GM18498 (cell line): Measurements from ENCODE around the gene GAPT.

Experiments
- ATAC-seq: cut with Tn5 transposase; IDR thresholded peaks from one replicate; pipeline ENCODE4 v1.9.1; 2021; ENCODE audit warnings: mild to moderate bottlenecking, moderate library complexity; ENCODE audit not compliant: unreplicated experiment

GAPT gene

GRCh38 chr5:58491216-58491892, at the start of gene GAPT:
TSS of gene GAPT (plus strand) at chr5:58491435. CDS start at chr5:58494537, 3,102 bp downstream.
- peak; percentile 88 for ATAC-seq

DNA sequence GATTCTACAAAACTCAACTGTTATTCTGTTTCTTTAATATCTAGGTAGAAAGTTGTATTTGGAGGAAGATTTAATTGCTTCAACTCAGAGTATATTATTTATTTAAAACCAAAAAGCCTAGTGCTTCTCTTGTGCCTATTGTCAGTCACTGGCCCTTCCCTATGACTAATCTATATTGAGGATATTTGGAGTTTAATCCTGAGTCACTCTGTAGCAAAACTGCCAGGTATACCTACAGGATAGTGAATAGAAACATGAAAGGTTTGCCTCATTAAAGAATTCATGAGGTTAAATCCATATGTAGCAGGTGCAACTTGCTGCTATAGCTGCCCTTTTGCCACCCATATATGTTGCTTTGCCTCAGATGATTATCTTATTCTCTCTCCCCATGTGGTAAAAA, 46.4 kb upstream of the GAPT start:
- no peak for ATAC-seq

- no peak for ATAC-seq
Measured at GRCh38 chr5:58446024-58446423, 45.2 kb upstream of the GAPT start.

GRCh38 chr5:58447226-58447625, 44.0 kb upstream of the GAPT start:
- no peak for ATAC-seq

GRCh38 chr5:58450018-58450417, 41.2 kb upstream of the GAPT start:
- no peak for ATAC-seq

DNA sequence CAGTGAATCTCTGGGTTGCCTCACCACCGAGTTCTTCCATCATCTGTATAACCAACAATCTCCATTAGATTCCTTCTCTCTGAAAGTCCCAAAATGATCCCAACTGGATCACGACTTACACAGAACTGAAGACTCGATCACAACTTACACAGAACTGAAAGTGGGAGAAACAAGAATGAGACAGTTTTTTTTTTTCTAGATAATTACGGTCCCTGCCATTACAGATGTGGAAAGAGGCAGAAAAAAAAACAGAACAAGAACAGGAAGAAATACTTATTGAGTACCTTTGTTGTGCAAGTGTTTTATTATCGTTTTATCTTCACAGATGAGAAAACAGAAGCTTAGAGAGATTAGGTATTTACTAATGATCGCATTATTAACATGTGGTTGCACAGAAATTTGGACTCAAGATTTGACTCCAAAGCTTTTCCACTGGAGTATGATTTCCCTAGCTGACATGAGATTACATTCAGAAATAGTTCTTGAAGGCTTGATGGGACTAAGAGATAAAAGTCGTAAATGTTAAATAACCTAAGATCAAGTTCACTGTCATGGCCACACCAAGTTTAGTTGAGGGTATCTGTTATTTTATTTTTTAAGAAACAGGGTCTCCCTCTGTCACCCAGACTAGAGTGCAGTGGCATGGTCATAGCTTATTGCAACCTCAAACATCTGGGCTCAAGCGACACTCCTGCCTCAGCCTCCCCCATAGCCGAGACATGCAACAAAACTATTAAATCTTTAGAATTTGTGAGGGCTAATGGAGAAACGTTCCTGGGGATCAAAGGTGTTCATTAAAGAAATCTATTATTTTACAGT, 40.2 kb upstream of the GAPT start:
- ATAC-seq: no peak

- no peak for ATAC-seq
Measured at GRCh38 chr5:58451732-58452565, 39.3 kb upstream of the GAPT start.

GRCh38 chr5:58452566-58453258, 38.5 kb upstream of the GAPT start:
- no peak for ATAC-seq

DNA sequence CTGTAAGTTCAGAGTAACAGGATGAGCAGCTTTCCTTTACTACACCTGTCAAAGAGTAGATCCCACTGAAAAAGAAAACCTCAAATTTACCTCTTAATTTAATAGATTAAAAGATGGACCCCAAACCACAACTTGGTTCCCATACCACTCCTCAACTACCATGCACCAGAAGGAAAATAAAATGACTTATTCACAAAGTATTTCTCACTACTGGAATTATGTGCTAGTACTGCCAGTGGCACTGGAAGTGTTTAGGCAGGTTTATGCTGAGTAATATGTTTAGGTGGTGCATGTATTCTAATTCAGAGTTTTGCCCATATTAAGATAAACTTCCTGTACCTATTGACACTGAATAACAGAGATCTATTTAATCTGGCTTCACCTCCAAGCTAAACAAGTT, 37.9 kb upstream of the GAPT start:
- ATAC-seq: no peak

DNA sequence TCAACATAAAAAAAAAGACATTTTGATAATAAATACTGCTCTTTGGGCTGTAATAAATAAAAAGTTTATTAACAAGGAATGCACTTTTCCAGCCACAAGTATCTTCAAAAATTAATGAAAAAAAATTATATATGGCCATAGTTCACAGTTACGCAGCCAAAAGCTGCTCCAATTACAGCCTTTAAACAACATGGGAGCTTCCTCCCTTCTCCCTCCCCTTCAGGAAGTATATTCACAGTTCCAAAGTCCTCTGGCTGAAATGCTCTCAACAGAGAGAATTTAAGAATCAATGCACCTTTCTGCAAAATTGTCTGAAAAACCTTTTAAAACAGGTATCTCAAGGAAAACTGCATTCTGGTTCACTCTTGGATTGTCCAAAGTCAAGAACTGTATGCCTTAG, 37.2 kb upstream of the GAPT start:
- no peak for ATAC-seq

- ATAC-seq: no peak
Measured at GRCh38 chr5:58455066-58455465, 36.2 kb upstream of the GAPT start.

DNA sequence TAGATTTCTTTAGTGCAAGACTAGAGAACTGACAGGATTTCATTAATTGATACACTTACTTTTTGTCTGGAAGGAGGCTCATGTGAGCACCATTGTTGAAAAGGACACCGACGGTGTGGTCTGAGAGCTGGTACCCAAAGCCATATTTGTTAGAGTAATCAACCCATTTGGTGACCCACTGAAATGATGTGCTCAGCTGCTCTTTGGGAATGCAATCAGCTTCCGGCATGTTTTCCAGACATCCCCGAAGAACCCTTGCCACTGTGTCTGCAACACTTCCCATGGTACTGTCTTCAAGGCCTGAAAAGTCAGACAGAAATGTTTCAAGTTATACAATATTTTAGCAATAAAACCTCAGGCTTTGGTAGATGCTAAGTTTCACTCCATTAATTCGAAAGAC, 35.8 kb upstream of the GAPT start:
- no peak for ATAC-seq

- ATAC-seq: no peak
Measured at GRCh38 chr5:58456026-58456425, 35.2 kb upstream of the GAPT start.

DNA sequence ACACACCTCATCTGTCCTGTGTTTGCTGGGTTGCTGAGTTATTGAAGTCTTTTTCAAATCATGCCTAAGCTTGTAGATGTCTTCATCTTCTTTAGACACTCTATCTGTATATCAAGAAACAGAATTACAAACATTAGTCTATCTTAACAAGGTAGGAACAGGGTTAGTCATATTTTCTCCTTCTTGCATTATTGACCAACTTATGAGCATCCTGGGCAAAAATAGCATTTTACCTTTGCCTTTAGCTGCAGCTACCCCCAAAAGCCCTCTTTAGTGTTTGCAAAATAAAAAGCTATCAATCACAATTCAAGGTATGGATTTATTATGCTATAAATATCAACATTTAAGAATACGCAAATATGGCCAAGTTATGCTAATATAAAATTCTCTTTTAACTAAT, 34.7 kb upstream of the GAPT start:
- ATAC-seq: no peak

DNA sequence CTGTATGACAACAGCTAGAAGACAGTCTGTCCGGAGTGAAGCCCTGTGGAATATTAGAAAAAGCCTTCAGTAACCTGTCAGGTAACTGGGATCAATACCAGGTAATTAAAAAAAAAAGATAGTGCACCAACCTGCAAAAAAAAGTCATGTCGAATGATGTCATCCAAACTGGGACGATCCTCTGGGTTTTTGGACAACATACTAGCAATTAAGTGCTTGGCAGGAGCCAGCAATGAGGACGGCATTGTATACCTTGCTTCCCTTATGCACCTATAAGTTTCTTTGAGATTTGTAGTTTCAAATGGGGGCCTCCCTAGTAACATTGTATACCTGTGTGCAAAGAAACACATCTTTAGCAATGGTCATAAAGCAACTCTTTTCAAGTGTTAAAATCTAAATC, 34.2 kb upstream of the GAPT start:
- ATAC-seq: no peak

DNA sequence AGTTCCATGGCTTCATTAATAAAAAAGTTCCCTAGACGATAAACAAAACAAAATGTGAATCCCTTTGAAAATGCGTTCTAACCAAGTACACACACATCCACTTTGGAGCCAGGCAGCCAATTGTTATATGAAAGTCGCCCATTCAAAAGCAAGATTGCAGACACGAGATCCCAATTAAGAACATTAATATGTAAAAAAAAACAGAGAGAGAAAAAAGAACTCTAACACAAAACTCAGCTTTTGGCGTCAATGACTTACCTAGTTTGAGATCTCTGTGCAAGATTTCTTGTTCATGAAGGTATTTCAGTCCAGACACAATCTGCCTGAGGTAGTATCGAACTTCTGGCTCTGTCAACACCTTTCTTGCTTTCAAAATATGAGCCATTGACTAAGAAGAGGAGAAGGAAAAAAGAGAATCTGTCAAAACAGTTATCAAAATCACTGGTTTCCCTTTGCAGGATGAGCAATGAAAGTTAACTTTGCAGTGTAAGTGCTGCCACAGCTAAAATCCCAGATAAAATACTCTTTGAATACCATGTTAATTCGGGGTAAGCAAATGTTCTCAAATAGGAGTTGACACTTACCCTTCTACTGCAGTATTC, 33.0 kb upstream of the GAPT start:
- ATAC-seq: no peak

DNA sequence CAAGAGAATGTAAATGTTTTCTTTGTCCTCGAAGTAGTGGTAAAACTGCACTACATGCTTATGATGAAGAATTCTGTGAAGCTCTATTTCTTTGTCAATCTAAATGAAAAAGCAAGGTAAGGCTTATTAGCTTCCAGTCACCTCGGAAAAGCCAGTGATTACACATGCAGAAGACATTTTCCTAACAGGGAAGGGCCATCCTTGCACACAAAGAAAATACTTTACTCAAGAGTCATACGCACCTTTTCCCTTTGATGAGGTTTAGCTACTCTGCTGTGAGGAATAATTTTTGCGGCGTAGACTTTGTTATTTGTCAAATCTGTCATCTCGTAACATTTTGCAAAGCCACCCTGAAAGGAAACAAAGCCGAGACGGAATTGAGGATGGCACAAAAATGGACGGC, 32.5 kb upstream of the GAPT start:
- no peak for ATAC-seq

GRCh38 chr5:58459146-58460001, 31.9 kb upstream of the GAPT start:
- ATAC-seq: peak; percentile 6

DNA sequence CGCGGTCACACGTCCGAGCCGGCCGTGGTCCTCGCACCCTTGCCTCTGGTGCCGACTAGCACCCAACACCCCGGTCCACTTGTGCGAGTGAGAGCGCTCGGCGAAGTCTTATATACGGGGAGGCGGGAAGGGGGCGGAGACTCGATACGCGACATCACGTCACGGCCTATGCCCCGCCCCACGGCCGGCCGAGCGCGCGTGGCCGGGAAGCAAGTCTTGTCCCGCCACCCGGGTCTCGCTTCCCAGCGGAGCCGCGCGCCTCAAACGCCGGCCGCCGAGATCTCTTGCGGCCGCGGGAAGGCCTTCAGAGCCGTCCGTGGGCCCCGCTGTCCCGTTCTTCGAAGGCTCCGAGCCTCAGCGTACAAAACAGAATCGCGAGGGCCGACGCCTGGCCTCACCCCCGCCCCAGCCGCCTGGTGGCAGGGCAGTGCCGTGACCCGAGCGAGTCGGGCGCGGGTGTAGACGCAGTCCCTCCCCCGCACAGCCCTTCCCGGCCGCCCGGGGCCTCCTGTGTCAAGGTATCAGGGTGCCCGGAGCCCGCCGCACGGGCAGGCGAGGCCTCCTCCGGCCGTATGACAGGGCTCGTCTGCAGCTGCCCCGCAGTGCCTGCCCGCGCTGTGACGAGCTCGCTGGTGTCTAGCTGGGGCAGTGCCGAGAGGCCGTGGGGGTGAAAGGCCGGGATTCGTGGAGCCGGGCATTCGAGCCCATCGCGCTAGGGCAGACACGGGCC, 31.1 kb upstream of the GAPT start, which contains the start of gene PLK2:
PLK2 (minus strand) TSS at position 85 of the 730 bp plus-strand sequence. CDS start 127 bp downstream, outside the sequence.
- peak; percentile 79 for ATAC-seq
